IPS DF 6.9 (cell line): Measurements from ENCODE around the gene ATIC.

Experiments used
- DNase-seq: peaks from one replicate; pipeline ENCODE4 v3.0.0-alpha.2; 2013; ENCODE audit warnings: low read depth, low spot score
- H3K27ac ChIP-seq: one replicate; pipeline ENCODE4 v1.5.1; 2013; ENCODE audit warnings: low read length, control low read depth
- H3K27me3 ChIP-seq: 2 replicates; pipeline ENCODE4 v1.6.1; 2013; ENCODE audit warnings: mild to moderate bottlenecking, low read length; ENCODE audit not compliant: control insufficient read depth, insufficient read depth
- H3K36me3 ChIP-seq: 2 replicates; pipeline ENCODE4 v1.6.1; 2013; ENCODE audit warnings: low read length; ENCODE audit not compliant: control insufficient read depth, insufficient read depth
- H3K4me1 ChIP-seq: 2 replicates; pipeline ENCODE4 v1.6.1; 2013; ENCODE audit warnings: low read length; ENCODE audit not compliant: control insufficient read depth, insufficient read depth
- H3K4me3 ChIP-seq: 2 replicates; pipeline ENCODE4 v1.5.1; 2013; ENCODE audit warnings: mild to moderate bottlenecking, low read length
- H3K9me3 ChIP-seq: 2 replicates; pipeline ENCODE4 v1.6.1; 2013; ENCODE audit warnings: low read length, inconsistent platforms; ENCODE audit not compliant: control insufficient read depth, insufficient read depth
- WGBS: extraction: QIAGEN DNeasy Blood & Tissue Kit; methylation state at CpG from one replicate; pipeline ENCODE4 v1.1.7; 2013; ENCODE audit warnings: mixed read lengths, missing lambda C conversion rate; ENCODE audit not compliant: insufficient read length, insufficient coverage; 5-methylcytosine and 5-hydroxymethylcytosine counted together

Gene ATIC

GRCh38 chr2:215397632-215398341 is 85.9 kb downstream of the ATIC start:
- Histone ChIP-seq H3K27me3 (no peaks in the 10 kb centered on the region), H3K27ac (no peak overlapping the region), H3K36me3 (peaks cover 9% of the 10 kb centered on the region; the same call in 1 of the 2 replicates), H3K4me3 (no peak overlapping the region), H3K4me1 (no peaks in the 10 kb centered on the region), H3K9me3 (no peaks in the 10 kb centered on the region)
- WGBS = no CpG with 5 or more reads among the region's 9 CpGs
- DNase-seq = no peak

DNA sequence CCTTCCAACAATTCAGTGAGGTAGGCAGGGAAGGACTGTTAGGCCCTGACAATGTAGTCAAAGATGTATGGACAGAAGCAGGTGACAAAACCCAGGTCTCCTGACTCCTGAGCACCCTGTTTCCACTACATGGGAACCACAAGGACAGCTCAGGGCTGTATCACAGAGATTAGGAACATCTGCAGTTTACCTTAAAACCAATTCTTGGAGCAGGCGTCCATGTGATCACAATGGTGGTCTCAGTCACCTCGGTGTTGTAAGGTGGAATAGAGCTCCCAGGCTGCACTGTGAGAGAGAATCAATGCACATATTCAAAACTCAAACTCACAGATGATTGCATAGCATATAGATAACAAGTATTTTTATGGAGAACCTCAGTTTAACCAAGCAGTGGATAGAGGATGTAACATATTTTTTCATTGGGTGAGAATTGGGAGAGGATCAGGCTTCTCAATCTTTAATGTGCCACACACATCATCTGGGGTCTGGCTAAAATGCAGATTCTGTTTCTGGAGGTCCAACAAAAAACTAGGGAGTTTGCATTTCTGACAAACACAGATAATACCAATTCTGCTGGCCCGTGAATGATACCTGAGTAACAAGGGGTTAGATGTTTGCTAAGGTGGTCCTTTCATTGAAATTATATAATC is 87.3 kb downstream of the ATIC start:
- H3K27ac ChIP-seq = no peak overlapping the region
- H3K9me3 ChIP-seq = no peaks in the 10 kb centered on the region
- H3K4me3 ChIP-seq = no peak overlapping the region
- no peaks in the 10 kb centered on the region for H3K27me3 ChIP-seq
- H3K4me1 ChIP-seq = no peaks in the 10 kb centered on the region
- no peak for DNase-seq
- WGBS = no CpG with 5 or more reads among the region's 3 CpGs
- peaks cover 7% of the 10 kb centered on the region; the same call in 1 of the 2 replicates for H3K36me3 ChIP-seq
